Stomach (tissue), 4 donors: Measurements from ENCODE around the gene CHRNB1.

Source experiments
- EP300 ChIP-seq: sonication (generic); formaldehyde crosslinking; IDR thresholded peaks from one replicate; pipeline ENCODE4 v1.6.1; 2017; ENCODE audit warnings: antibody characterized with exemption
- POLR2A ChIP-seq, 4 donors: fragments of 450-650 bp; IDR thresholded peaks; one replicate each; pipeline ENCODE4 v1.6.1; 2016; ENCODE audit warnings: antibody characterized with exemption in 4 of 4, control low read depth in 2 of 4, mild to moderate bottlenecking in 1 of 4, moderate library complexity in 1 of 4
- TF ChIP-seq, protein P1 (sequence below), 7 experiments: fragments of 450-650 bp in 4 of 7; fragments of 200-600 bp in 3 of 7; sonication (generic) in 3 of 7; IDR thresholded peaks; one replicate each; pipeline ENCODE4 v1.5.1; 2016 to 2019; ENCODE audit warnings: antibody characterized with exemption in 7 of 7, control low read depth in 2 of 7, mild to moderate bottlenecking in 1 of 7

DNA sequence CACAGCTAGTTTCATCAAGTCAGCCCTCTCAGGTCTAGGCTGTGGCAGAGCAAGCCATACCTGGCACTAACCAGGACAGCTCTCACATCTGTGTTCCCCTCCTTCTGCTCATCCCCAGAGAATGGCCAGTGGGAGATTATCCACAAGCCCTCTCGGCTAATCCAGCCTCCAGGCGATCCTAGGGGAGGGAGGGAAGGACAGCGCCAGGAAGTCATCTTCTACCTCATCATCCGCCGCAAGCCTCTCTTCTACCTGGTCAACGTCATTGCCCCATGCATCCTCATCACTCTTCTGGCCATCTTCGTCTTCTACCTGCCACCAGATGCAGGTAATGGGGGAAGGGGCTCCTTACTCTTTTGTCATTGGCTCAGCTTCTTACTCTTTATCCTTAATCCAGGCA lies 3.6 kb downstream of the CHRNB1 start:
- TF ChIP-seq, protein P1, sequence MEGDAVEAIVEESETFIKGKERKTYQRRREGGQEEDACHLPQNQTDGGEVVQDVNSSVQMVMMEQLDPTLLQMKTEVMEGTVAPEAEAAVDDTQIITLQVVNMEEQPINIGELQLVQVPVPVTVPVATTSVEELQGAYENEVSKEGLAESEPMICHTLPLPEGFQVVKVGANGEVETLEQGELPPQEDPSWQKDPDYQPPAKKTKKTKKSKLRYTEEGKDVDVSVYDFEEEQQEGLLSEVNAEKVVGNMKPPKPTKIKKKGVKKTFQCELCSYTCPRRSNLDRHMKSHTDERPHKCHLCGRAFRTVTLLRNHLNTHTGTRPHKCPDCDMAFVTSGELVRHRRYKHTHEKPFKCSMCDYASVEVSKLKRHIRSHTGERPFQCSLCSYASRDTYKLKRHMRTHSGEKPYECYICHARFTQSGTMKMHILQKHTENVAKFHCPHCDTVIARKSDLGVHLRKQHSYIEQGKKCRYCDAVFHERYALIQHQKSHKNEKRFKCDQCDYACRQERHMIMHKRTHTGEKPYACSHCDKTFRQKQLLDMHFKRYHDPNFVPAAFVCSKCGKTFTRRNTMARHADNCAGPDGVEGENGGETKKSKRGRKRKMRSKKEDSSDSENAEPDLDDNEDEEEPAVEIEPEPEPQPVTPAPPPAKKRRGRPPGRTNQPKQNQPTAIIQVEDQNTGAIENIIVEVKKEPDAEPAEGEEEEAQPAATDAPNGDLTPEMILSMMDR (IDR thresholded peaks at IDR 0.05), result no peak
- TF ChIP-seq EP300 (no peak), POLR2A (IDR thresholded peaks at IDR 0.05) (no peak)
